HG03442 (cell line): ENCODE measurements around the gene TECTB.
A peak's percentile ranks its signal among the peaks of the same experiment; 100 is the strongest.

Source experiments
- ATAC-seq: cut with Tn5 transposase; IDR thresholded peaks from one replicate; pipeline ENCODE4 v1.9.1; 2021; ENCODE audit warnings: mild to moderate bottlenecking, moderate library complexity; ENCODE audit not compliant: unreplicated experiment

Gene TECTB

GRCh38 chr10:112307358-112308124 lies 24.3 kb downstream of the TECTB start:
- ATAC-seq, result peak; percentile 77

- ATAC-seq, result no peak
Observed at GRCh38 chr10:112308125-112308502, 24.9 kb downstream of the TECTB start.

- no peak for ATAC-seq
Observed at GRCh38 chr10:112311481-112311880, 28.3 kb downstream of the TECTB start.

- ATAC-seq, result no peak
Observed at GRCh38 chr10:112313234-112313633, 30.0 kb downstream of the TECTB start.

GRCh38 chr10:112313911-112314310 lies 30.7 kb downstream of the TECTB start:
- no peak for ATAC-seq

GRCh38 chr10:112314822-112315474 lies 31.7 kb downstream of the TECTB start:
- ATAC-seq, result peak; percentile 86

GRCh38 chr10:112327678-112328077 lies 44.5 kb downstream of the TECTB start:
- ATAC-seq, result no peak

GRCh38 chr10:112330162-112330561 lies 47.0 kb downstream of the TECTB start:
- ATAC-seq, result no peak

GRCh38 chr10:112330607-112331160 lies 47.5 kb downstream of the TECTB start:
- ATAC-seq, result no peak

- ATAC-seq, result no peak
Observed at GRCh38 chr10:112332022-112332421, 48.8 kb downstream of the TECTB start.

GRCh38 chr10:112332509-112333228 lies 49.5 kb downstream of the TECTB start:
- no peak for ATAC-seq

GRCh38 chr10:112333452-112333851 lies 50.3 kb downstream of the TECTB start:
- no peak for ATAC-seq

- no peak for ATAC-seq
Observed at GRCh38 chr10:112335111-112335867, 52.1 kb downstream of the TECTB start.

- ATAC-seq, result no peak
Observed at GRCh38 chr10:112335868-112336265, 52.7 kb downstream of the TECTB start.

- ATAC-seq, result no peak
Observed at GRCh38 chr10:112336556-112337201, 53.5 kb downstream of the TECTB start.

- no peak for ATAC-seq
Observed at GRCh38 chr10:112338957-112339356, 55.8 kb downstream of the TECTB start.

GRCh38 chr10:112340601-112341000 lies 57.4 kb downstream of the TECTB start:
- no peak for ATAC-seq

- ATAC-seq, result no peak
Observed at GRCh38 chr10:112343056-112343806, 60.0 kb downstream of the TECTB start.

GRCh38 chr10:112344261-112344660 lies 61.1 kb downstream of the TECTB start:
- ATAC-seq, result no peak

GRCh38 chr10:112345202-112345601 lies 62.0 kb downstream of the TECTB start:
- ATAC-seq, result no peak
